SKM-1 (cell line): Measurements from ENCODE around the gene STUM.
A peak's percentile ranks its signal among the peaks of the same experiment; 100 is the strongest.
"Not testable (repeated sequence)": the region's sequence is repeated elsewhere in the genome, so short reads cannot be mapped to it uniquely, and the experiment has no call there.

Source experiments
- DNase-seq: peaks from one replicate; lab custom pipeline; 2025; ENCODE audit not compliant: unreplicated experiment; lab: John Stamatoyannopoulos, UW

STUM gene

DNA sequence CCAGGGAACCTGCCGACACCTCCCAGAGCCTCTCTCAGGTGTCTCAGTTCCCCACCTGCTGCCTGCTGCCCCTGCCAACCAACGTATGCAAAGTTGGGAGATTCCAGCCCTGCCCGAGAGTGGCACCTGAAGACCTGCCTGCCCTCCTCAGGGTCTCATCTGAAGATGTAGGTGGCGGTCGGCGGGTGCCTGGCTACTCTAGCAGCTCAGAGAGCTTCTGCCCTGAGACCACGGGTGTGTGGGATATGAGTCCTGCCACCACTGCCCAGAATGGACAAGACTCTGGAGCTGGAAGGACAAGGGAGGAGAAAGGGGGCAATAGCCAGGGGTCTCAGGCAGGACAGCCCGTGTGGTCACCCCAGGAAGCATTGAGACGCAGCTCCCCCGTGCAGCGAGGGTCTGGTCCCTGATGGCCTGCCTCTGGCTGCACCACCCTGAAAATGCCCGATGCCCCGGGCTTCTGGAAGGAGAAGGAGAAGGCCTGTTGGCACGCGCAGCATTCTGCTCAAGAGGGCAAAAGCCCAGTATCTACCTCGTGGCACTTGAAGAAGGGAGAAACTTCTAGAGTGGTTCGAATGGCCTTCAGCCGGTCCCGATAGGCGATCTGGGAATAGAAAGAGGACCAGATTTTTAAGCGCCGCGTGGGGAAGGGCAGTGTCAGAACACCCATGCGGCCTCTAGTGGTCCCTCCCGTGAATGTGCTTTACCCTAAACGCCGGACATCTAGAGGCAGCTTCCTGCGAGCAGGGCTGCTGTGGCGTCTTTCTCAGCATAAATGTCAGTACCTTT, 88.8 kb downstream of the STUM start:
- DNase-seq, result no peak

DNA sequence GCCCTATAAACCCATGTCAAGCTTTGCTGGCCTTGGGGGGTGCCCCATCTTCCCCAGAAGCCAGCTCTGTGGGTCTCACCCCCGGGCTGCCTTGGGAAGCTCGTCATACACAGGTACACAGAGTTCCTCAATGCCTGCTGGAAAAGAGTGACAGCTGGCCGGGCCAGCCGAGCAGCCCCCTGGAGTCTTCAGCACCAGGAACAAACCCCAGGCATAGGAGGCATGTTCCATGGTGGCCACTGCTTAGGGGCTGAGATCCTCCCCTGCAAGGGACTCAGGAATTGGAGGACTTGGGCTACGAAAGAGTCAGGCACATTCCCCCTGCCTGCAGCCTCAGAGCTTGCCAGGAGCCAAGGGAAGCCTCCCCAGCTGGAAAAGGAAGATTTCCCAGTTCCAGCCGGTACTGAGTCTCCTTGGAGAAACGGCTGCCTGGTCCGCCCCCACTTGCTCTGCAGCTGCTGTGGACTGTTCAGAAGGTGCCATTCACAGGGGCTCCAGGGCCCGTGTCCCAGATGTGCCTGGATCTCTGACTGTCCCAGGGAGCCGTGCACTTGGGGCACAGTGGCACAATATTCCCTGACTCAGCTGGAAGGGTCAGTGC, 89.5 kb downstream of the STUM start:
- DNase-seq, result no peak

DNA sequence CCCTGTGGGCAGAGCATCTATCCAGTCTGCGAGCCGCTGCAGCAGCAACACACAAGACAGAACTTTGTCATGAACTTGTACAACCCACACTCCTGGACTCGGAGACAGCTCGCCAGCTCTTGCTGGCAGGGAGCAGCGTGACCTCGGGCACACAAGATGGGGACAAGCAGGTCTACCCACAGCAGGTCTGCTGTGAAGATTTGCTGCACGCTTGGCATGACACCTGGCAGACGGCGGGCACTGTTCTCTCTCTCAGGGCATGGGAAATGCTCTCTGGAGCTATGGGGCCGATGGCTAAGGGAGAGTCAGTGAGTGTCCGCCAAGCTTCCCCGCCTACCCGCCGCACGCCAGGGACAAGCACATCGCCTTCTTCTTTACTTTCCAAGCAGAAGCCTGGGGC, 90.0 kb downstream of the STUM start:
- no peak for DNase-seq

DNA sequence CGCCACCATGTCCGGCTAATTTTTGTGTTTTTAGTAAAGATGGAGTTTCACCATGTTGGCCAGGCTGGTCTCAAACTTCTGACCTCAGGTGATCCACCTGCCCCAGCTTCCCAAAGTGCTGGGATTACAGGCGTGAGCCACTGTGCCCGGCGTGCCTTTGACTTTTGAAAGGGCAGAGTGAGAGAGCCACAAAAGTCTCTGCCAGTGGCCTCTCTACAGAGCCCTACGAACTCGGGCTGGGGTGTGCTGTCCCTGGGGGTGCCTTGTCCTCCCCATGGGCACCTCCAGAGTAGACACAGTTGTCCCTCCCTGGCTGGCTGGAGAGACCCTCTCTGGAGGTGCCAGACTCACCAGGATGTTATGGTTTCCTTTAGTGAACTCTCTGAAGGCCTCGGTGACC, 90.6 kb downstream of the STUM start:
- DNase-seq, result not testable (repeated sequence)

DNA sequence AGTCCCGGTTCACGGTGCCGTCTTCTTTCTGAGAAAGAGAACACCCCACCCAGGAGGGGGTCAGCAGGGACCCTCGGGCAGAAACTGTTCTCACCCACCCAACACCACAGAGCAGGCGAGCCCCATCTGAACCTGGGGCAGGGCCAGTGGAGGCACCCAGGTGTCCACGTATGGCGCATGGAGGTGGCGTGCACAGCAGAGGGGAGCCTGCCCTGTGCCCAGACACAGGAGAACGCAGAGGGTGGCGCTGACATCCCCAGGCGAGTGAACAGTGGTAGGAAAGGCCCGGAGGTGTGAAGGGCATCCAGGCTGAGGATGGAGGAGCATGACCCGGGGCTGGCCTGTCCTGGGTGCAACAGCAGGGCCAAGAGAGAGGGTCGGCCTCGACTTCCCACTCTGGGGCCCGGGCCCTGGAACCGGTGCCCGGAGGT, 91.1 kb downstream of the STUM start:
- DNase-seq, result no peak

DNA sequence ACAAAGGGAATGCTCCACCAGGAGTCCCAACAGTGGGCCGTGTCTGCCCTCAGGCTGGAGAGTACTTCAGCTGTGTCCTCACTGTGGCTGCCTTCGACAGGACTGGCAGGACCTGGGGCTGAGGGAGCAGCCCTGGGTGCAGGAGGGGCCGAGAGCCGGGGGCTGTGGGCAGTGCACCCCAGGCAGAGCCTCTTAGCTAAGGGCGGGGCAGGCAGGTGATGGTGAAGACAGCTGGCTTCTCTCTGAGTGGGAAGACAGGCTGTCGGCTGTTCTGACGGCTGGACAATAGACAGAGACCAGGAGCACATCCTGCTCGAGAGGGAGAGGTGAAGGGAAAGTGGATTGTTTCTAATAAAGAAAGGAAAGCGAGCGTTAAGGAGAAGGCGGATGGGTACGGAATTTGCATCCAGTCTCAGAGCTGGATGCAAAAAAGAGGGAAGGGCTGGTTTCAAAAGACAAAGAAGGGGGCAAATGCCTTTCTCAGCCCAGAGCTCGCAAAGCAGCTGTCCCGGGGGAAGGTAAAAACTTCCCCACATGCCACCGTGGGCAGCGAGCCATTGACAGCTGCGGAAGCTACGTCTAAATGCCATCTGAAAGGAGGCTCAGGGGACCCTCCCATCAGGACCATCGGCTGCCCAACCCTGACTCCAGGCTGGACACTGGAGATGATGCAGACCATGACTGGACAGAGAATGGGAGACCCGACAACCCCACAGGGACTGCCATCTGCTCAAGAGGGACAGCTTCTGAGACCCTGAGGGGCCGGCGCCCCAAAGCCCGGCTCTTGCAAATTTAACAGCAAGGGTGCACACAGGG, 92.0 kb downstream of the STUM start:
- DNase-seq, result no peak

DNA sequence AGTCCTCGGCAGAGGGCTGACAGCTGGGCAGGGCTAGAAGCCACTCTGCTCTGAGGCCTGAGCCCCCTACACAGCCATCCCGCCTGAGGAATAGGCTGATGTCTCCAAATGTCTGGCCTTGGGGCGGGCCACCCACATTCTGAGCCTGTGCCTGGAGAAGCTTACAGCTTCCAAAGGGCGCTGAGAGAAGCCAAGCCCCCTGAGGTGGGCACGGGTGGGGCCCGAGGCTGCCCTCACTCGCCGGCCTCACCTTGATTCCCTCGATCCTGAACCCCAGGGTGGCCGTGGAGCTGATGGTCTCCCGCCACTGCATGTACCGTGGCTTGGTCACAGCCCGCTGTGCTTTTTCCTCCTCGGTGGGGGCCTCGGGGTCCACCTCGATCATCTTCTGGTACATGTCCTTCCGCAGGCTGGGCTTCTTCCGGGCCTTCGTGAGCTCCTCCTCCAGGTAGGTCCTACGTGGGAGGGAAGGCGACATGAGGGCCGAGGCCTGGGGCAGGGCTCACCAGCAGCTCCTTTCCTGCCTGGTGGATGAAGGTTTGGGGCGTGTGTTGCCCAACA, 93.2 kb downstream of the STUM start:
- no peak for DNase-seq

DNA sequence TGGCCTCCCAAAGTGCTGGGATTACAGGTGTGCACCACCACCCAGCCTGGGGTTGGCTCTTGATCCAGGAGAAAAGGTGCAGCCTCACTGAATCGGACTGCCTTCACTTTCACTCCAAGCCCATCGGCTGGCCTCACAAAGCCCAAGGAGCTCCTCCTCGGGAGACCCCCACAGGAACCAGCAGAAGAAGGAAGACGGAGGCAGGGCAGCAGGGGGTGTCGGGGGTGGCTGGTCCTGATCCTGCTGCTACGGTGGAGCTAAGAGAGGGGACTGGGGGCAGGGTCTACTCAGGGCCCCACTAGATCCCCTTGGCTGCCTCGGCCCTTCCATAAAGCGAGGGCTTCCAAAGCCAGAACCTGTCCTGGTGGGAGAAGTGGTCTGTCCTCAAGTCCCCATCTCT, 93.9 kb downstream of the STUM start:
- no peak for DNase-seq

DNA sequence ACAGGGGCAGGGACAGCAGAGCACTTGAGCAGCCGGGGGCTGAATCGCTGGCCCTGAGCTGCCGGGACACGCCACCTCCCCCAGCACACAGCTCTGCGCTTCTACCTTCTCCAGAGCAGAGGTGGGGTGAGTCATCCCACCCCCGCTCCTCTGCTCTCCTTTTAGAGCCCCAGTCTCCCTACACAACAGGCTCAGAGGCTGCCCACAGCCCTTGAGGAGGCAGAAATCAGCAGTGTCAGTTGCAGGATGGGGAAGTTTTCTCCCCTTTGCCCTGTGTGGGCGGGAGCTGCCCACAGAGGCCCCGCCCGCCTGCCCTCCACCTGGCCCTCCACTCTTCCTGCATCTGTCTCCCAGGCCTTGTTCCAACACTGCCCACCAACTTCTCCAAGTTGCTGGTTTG, 94.6 kb downstream of the STUM start:
- DNase-seq, result peak; percentile 96

DNA sequence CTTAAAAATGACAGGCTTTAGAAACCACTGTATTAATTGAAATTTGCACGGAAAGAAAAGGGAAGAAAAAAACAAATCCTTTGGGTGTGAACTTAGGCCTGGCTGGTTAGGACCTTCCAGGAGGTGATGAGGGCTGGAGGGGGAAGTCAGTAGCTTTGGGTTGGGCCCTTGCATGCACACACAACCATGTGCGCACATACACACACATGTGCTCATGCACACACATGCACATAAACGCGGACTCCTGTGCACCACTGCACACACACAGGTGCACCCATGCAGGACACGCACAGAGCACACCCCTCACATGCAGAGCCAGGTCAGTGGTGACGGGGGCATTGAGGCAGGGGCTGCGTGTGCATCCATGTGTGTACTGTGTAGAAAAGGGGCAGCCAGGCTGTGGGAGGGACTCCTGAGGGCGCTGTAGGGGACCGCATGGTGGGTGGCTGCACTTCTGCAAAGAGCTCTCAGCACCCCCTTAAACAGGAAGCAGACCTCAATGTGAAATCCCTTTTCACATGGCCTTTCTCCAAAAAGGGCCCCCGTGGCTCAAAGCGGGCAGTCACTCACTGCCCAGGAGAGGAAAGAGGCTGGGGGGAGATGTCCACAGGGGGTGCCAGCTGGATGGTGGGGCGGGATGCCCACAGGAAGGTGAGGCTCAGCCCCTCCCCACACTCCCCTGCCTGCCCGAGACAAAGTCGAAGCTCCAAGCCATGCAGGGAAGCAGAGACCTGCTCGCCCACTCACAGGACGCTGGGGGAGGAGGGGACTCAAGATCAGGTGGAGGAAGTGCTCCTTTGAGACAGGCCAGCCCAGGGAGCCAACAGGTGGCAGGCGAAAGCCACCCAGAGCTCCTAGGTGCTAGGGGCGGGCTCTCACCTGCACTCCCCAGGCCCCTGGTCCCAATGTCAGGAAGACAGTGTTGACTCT, 95.3 kb downstream of the STUM start:
- peak; percentile 88 for DNase-seq

DNA sequence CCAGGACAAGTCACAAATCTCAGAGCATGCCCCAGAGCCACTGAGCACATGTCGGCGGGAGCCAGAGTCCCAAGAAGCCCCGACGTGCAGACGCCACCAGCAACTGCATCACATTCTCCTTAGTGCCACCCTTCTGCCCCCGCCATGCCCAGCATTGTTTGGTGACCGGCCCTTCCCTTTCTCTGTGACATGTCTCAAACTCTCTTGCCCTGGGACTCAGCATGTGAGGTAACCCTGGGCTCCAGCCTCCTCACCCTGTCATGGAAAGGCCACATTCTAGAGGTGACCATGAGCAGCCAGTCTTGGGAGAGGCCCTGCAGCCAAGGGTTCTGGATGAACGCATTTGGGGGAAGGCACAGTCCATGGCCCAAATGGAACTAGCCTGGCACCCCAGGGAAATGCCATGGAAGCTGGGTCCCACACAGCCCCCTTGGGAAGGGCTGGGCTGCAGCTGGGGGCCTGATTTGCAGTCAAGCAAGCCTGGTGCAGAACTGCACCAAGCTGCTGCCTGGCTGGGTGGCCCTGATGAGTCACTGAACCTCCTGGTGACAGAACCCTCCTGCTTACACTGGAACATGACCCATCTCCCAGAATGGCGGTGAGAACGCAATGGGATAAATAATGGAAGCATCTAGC, 96.1 kb downstream of the STUM start:
- DNase-seq, result no peak

DNA sequence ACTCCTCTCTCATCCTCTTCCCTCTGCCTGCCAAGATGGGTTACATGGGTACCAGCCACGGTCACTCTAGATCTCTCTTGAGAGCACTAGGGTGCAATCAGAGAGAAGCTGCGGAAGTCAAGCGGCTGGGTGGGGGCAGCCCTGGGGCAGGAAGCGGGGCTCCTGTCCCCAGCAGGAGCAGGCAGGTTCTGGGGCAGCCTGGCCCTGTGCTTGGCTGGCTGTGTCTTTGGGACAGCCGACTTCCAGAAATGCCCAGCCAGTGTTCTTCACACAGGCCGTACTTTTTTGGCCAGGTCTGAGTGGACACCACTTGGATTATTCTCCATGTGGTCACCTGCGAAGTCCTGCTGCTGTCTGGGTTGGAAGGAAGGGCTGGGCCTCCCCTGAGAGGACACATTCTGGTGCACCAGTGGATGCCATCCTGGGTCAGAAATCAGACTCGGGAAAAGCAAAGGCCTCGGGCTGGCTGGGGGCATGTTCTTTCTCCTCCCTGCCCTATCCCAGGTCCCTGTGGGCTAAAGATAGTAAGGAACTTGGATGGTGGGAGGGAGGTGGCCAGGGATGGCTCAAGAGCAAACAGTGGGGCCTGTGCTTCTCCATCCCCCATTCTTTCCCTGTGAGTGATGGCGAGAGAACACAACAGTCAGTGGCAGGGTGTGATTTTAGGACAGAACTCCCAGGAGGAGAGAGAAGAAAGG, 96.9 kb downstream of the STUM start:
- no peak for DNase-seq

DNA sequence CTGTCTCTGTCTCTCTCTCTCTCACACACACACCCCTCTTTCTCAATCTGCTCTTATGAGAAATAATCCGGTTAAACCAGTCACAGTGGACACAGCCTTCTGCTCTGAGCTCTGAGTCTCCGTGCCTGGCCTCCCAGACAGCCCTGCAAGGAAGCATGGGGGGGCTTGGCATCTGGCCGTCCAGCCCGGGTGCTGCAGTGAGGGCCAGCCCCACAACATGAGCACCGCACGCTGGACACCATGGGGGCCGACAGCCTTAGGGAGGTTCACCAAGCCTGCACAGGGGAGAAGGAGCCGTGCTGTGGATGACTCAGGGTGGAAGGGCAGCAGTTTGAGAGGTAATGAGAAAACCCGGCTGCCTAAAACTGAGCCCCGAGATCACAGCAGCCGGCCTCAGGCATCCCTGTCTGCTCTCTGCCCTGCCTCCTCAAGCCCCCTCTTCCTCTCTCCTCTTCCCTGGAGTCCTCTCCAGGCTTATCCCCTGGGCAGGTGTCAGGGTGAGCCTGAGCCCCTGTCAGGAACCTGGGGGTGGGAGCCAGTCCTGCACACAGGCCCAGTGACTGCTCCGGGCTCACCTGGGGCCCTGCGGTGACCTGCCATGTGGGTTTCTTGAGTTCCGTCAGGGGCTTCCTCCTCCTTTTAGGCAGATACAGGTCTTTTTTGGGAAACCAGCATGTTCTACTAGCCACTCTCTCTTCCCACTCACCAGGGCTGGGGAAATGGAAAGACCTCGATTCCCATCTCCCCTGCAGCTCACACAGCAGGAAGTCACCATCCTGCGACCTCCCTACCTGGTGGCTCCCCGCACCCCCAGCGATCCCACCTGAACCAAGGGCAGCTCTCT, 97.7 kb downstream of the STUM start:
- no peak for DNase-seq

DNA sequence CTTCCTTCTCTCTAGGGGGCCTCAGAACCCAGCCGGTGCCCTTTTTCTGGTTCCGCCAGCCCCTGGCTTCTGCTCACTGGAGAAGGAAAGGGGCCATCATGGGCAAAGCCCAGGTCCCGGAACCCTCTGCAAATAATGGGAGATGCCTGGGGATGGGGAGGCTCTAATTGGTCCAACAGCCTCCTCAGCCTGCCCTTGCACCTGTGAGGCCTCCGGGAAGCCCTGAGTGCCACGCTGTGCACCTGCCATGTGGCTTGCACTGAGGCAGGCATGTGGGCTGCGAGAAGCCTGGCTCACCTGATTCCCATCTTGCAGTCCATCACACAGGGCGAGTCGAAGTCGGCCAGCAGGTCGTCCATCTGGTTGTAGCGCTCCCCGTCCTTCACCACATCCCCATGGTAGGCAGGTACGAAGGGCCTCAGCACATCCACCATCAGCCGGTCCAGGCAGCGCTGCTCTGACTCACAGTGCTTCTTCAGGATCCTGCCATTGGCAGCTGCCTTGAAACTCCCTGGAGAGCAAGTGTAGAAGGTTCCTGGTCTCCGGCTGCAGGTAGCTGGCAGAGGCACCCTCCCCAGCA, 98.4 kb downstream of the STUM start:
- no peak for DNase-seq

DNA sequence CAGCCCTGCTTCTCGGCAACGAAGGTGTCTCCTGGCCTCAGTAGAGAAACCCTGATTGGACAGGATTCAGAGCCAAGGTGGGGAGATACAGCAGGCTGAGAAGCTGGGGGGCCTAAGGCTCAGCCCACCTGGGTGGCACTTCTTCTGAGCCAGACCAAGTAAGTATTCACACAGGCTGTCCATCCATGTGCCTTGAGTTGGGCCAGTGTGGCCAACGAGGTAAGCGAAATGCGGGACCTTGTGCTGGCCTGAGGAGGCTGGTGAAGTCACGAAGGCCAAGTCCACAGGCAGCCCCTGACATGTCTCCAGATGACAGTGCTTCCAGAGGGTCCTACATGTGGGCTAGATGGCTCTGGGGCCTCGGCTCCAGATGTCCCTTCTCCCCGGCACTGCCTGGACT, 99.2 kb downstream of the STUM start:
- no peak for DNase-seq

DNA sequence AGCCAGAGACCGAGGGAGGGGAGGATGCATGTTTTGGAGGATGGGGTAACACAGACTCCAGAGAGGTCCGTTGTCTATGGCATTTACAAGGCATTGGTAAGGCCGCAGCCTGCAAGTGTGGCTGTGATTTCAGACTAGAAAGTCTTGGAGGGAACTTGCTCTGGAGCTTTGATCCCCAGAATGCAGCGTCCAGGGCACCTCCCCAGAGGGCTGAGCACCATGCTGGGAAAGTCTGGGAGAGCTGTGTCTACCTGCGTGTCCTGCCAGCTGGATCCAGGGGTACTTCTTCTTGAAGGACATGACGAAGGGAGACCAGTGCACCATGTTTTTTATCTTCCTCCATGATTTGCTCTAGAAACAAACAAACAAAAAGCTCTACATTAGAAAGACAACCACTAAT, 99.9 kb downstream of the STUM start:
- DNase-seq, result no peak

DNA sequence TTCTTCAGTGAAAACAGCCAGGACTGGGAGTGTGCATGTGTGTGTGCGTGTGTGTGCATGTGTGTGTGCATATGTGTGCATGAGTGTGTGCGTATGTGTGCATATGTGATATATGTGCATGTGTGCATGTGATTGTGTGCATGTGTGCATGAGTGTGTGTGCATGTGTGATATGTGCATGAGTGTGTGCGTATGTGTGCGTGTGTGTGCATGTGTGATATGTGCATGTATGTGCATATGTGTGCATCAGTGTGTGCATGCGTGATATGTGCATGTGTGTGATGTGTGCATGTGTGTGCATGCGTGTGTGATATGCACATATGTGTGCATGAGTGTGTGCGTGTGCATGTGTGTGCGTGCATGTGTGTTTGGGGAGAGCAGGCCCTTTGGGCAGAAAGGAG, 100.7 kb downstream of the STUM start:
- DNase-seq, result no peak

DNA sequence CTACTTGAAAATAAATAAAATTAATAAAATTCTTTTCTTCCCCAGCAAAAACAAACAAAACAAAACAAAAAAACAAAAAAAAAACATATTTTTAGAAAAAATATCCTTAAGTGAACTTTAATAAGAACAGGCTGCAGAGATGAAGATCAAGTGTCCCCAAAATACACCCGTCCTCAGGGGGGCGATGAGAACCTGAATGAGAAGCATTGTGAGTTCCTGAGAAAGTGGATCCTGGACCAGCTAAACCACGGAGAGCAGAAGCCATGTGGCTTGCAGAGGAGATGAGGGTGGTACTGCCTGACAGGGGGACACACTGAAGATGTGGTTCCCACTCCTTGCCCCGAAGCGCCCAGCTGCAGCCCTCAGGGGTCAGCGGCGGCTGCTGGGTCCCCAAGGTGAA, 101.2 kb downstream of the STUM start:
- no peak for DNase-seq
